Endometrial microvascular endothelial cells (primary cell): ENCODE measurements around the gene MEIS1. TPM values are rescaled to one million over a fixed set of nuclear protein-coding genes. Genes with fewer than 3 reads are reported as not detected.
"Not testable (repeated sequence)": the region's sequence is repeated elsewhere in the genome, so short reads cannot be mapped to it uniquely, and the experiment has no call there.

Source experiments
- in situ Hi-C: cut with HindIII; loops from 2 replicates; pipeline ENCODE4 v1.10.0; 2017; ENCODE audit warnings: low sequenced_read_pairs, low pct_unique_long_range_greater_than_20kb; ENCODE audit errors: inconsistent ontology term
- total RNA-seq: library from RNA; depleted of rRNA; stranded (reverse); fragments of >200 nt; gene quantifications from one replicate; pipeline ENCODE4 v1.2.3, GENCODE V29; 2015; ENCODE audit errors: inconsistent ontology term

Gene MEIS1
- total RNA-seq, result 17.1 TPM

- in situ Hi-C loops, result loop anchor here (5.0 to 25.0 kb wide), 4 partner anchors 57 to 1402 kb away; no protein-coding TSS in a partner anchor
These were observed at the start of gene MEIS1 for GRCh38 chr2:66434679-66435548. TSS of gene MEIS1 (plus strand) at chr2:66435125. CDS start at chr2:66435857, 732 bp downstream.

- in situ Hi-C loops, result no loop called here
These were observed 47.7 kb upstream of the MEIS1 start for GRCh38 chr2:66387016-66387753.

- in situ Hi-C loops, result no loop called here
These were observed 45.2 kb upstream of the MEIS1 start for GRCh38 chr2:66389651-66390131.

GRCh38 chr2:66390152-66390551 is 44.8 kb upstream of the MEIS1 start:
- in situ Hi-C loops, result no loop called here

- in situ Hi-C loops, result no loop called here
These were observed 44.1 kb upstream of the MEIS1 start for GRCh38 chr2:66390811-66391210.

GRCh38 chr2:66391240-66391639 is 43.7 kb upstream of the MEIS1 start:
- in situ Hi-C loops, result not testable (repeated sequence)

- in situ Hi-C loops, result no loop called here
These were observed 29.5 kb upstream of the MEIS1 start for GRCh38 chr2:66405473-66405872.

- in situ Hi-C loops, result no loop called here
These were observed 26.0 kb upstream of the MEIS1 start for GRCh38 chr2:66408905-66409304.

GRCh38 chr2:66412874-66413273 is 22.1 kb upstream of the MEIS1 start:
- in situ Hi-C loops, result no loop called here

GRCh38 chr2:66414896-66415295 is 20.0 kb upstream of the MEIS1 start:
- in situ Hi-C loops, result no loop called here

GRCh38 chr2:66418381-66418780 is 16.5 kb upstream of the MEIS1 start:
- in situ Hi-C loops, result no loop called here

GRCh38 chr2:66421612-66422011 is 13.3 kb upstream of the MEIS1 start:
- in situ Hi-C loops, result no loop called here

- in situ Hi-C loops, result no loop called here
These were observed 11.4 kb upstream of the MEIS1 start for GRCh38 chr2:66423391-66424124.

- in situ Hi-C loops, result loop anchor here (25.0 kb wide), 2 partner anchors 986 to 1411 kb away; no protein-coding TSS in a partner anchor
These were observed 8.4 kb upstream of the MEIS1 start for GRCh38 chr2:66426244-66427111.

GRCh38 chr2:66427300-66427699 is 7.6 kb upstream of the MEIS1 start:
- in situ Hi-C loops, result loop anchor here (25.0 kb wide), 2 partner anchors 985 to 1410 kb away; no protein-coding TSS in a partner anchor

- in situ Hi-C loops, result loop anchor here (25.0 kb wide), 2 partner anchors 983 to 1408 kb away; no protein-coding TSS in a partner anchor
These were observed 5.8 kb upstream of the MEIS1 start for GRCh38 chr2:66428986-66429612.

GRCh38 chr2:66429693-66430504 is 5.0 kb upstream of the MEIS1 start:
- in situ Hi-C loops, result loop anchor here (10.0 to 25.0 kb wide), 3 partner anchors 135 to 1407 kb away; no protein-coding TSS in a partner anchor
